ENCODE measurements around the gene MXRA8. TPM values are rescaled to one million over a fixed set of nuclear protein-coding genes. Genes with fewer than 3 reads are reported as not detected.

The MXRA8 gene
- total RNA-seq, 2 donors from 2014 or later: 8.5 to 20.7 TPM

- intact Hi-C loops (cut with DNase I, micrococcal nuclease): no loop called here
Observed at GRCh38 chr1:1305300-1306069, 52.9 kb downstream of the MXRA8 start.

DNA sequence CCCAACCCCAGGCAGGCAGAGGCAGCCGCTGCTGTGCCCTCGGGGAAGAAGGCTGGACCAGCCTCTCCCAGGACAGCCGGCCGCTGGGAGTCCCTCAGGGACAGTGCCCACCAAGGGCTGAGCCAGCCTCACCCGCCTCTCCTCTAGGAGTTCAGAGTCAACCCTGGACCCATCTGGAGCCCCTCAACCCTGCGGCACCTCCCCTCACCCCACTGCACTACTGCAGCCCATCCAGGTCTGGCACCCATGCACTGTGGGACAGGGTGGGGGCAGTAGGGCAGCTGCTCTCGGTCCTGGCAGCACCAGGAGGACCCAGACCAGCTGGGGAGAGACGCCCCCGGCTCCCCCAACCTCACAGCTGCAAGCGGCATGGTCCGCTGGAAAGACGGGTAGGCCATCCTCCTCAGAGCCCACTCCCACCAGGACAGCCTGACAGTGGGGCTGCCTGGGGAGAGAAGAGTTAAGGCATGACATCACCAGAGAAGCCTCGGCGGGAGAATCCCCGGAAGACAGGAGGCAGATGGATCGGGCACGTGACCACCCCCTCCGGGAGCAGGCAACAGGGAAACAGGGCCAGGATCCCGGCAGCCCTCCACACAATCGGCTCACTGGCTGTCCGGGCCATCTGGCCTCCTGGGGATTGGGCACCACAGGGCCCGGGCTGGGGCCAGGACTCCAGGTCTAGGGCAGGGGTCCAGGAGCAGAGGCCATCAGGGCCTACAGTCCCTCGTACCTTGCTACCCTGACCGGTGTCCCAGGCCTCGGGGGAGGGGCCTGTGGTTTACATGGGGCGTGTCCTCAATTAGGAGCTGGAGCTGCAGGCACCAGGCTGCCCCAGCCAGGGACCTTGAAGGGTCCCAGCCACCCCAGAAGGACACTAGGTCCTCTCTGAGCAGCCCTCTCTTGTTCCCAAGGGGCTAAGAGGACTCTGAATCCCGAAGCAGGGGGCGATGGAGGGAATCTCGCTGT is 53.7 kb downstream of the MXRA8 start:
- ATAC-seq: peak; percentile 9
- DNase-seq: peak; percentile 79 to 84
- intact Hi-C loops (cut with DNase I, micrococcal nuclease): no loop called here

More at GRCh38 chr1:1305300-1306069, 52.9 kb downstream of the MXRA8 start:
- DNase-seq: peak; percentile 85 to 90
- peak; percentile 42 for ATAC-seq

DNA sequence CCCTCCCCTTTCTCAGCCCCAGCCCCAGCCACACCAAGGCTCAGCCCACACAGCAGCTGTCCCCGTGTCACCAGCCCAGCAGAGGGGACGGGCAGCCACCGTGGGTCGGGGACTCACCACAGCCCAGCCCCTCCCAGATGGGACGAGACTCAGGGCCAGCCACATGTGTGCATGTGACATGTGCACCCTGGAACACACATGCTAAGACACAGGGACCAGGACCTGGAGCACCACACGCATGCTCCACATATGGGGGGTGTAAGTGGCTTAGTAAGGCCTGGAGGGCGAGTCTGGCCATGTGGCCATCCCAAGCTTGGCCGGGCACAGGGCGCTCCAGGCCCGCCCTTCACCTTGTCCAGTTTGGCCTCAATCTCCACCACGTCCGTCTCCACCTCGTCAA is 54.6 kb downstream of the MXRA8 start:
- intact Hi-C loops (cut with DNase I, micrococcal nuclease): no loop called here
- DNase-seq (no peak), ATAC-seq (no peak)

DNA sequence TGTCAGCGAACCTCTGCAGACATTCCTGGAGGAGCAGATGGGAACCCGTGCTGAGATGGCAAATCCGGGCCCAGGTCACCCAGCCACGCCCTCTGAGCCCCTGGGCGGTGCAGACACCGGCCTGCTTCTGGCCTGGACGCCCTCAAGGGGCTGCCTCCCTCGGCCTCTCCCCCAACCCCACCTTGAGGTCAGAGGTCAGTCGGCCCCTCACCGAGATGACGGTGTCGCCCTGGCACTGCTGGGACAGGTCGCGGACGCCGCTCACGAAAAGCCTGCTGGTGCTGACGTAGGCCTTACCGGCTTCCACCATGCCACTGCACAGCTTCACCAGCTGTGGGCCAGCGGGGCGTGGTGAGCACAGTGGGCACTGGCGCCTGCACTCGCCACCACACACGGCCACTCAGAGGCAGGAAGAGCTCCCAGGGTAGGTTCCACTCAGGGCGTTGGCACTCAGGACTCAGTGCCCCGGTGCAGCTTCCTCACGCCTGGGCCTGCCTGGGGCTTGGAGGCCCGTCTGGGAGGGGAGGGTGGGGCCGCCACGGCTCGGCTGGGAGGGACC is 55.3 kb downstream of the MXRA8 start:
- intact Hi-C loops (cut with DNase I, micrococcal nuclease): no loop called here
- ATAC-seq: no peak
- DNase-seq: no peak

Small RNA genes within 50 kb of the gene (microRNA-seq; reads per million reads assigned to microRNA genes)
- gene MIR6727 (0 to 1.1 reads per million in 2 donors), gene MIR6808 (0.53 to 1.4 reads per million in 2 donors)

Other genes starting within 250 kb of the MXRA8 start
- 10 to 100 TPM; 17.6 to 28.6 TPM for gene C1orf159, start 242.5 kb downstream of the MXRA8 start, total RNA-seq
- gene TTLL10, start 184.7 kb downstream of the MXRA8 start, total RNA-seq: 1 to 10 TPM; 1.2 to 3.0 TPM
- gene TNFRSF18, start 152.0 kb downstream of the MXRA8 start, total RNA-seq: 1 to 10 TPM in 1 of 2 donors, under 1 TPM in 1; 0.64 to 3.7 TPM
- 1 to 10 TPM in 1 of 2 donors, under 1 TPM in 1; 0.55 to 1.3 TPM for gene TNFRSF4, start 144.4 kb downstream of the MXRA8 start, total RNA-seq
- 100 to 1,000 TPM; 235 to 273 TPM for gene SDF4, start 126.6 kb downstream of the MXRA8 start, total RNA-seq
- 1 to 10 TPM; 8.2 to 9.6 TPM for gene B3GALT6, start 126.3 kb downstream of the MXRA8 start, total RNA-seq
- gene C1QTNF12, start 111.8 kb downstream of the MXRA8 start, total RNA-seq: 10 to 100 TPM; 40.0 to 71.6 TPM
- gene UBE2J2, start 84.7 kb downstream of the MXRA8 start, total RNA-seq: 10 to 100 TPM; 46.3 to 56.3 TPM
- gene SCNN1D, start 78.1 kb downstream of the MXRA8 start, total RNA-seq: 1 to 10 TPM; 1.5 to 1.6 TPM
- 10 to 100 TPM; 49.2 to 58.7 TPM for gene ACAP3, start 50.6 kb downstream of the MXRA8 start, total RNA-seq
- gene PUSL1, start 50.0 kb downstream of the MXRA8 start, total RNA-seq: 10 to 100 TPM; 15.5 to 18.7 TPM
- gene INTS11, start 33.9 kb downstream of the MXRA8 start, total RNA-seq: 10 to 100 TPM; 80.6 to 94.2 TPM
- 10 to 100 TPM; 67.3 to 86.7 TPM for gene CPTP, start 33.8 kb downstream of the MXRA8 start, total RNA-seq
- gene TAS1R3, start 27.3 kb downstream of the MXRA8 start, total RNA-seq: under 1 TPM; 0.67 to 0.89 TPM
- gene DVL1, start 9.1 kb downstream of the MXRA8 start, total RNA-seq: 10 to 100 TPM; 57.2 to 69.0 TPM
- gene AURKAIP1, start 16.7 kb upstream of the MXRA8 start, total RNA-seq: 100 to 1,000 TPM; 175 to 212 TPM
- 100 to 1,000 TPM; 115 to 129 TPM for gene CCNL2, start 40.8 kb upstream of the MXRA8 start, total RNA-seq
- gene MRPL20, start 48.7 kb upstream of the MXRA8 start, total RNA-seq: 10 to 100 TPM; 82.1 to 96.7 TPM
- 1 to 10 TPM in 1 of 2 donors, under 1 TPM in 1; 0.76 to 2.7 TPM for gene ANKRD65, start 62.7 kb upstream of the MXRA8 start, total RNA-seq
- 10 to 100 TPM; 40.1 to 81.5 TPM for gene VWA1, start 77.1 kb upstream of the MXRA8 start, total RNA-seq
- gene ATAD3C, start 91.1 kb upstream of the MXRA8 start, total RNA-seq: under 1 TPM; 0.49 to 0.87 TPM
- gene ATAD3B, start 113.2 kb upstream of the MXRA8 start, total RNA-seq: 10 to 100 TPM; 15.2 to 16.4 TPM
- gene ATAD3A, start 153.6 kb upstream of the MXRA8 start, total RNA-seq: 10 to 100 TPM; 20.7 to 29.6 TPM
- 1 to 10 TPM in 1 of 2 donors, under 1 TPM in 1; 0.67 to 2.6 TPM for gene TMEM240, start 182.1 kb upstream of the MXRA8 start, total RNA-seq
- gene SSU72, start 216.3 kb upstream of the MXRA8 start, total RNA-seq: 100 to 1,000 TPM; 118 to 130 TPM
- 1 to 10 TPM; 3.1 to 3.3 TPM for gene FNDC10, start 241.6 kb upstream of the MXRA8 start, total RNA-seq